NCI-H526 (cell line): ENCODE results near the gene FBH1.
A peak's percentile ranks its signal among the peaks of the same experiment; 100 is the strongest.
"Not testable (repeated sequence)": the region's sequence is repeated elsewhere in the genome, so short reads cannot be mapped to it uniquely, and the experiment has no call there.

Experiments
- DNase-seq, 2 experiments: peaks; one replicate each; lab custom pipeline; 2025; lab: John Stamatoyannopoulos, UW

Gene FBH1

GRCh38 chr10:5941579-5941978 lies 51.5 kb downstream of the FBH1 start:
- no peak for DNase-seq

- no peak for DNase-seq
These were observed 52.0 kb downstream of the FBH1 start for GRCh38 chr10:5942001-5942400.

- no peak for DNase-seq
These were observed 52.4 kb downstream of the FBH1 start for GRCh38 chr10:5942474-5942873.

- peak in 1 of 2 experiments; percentile 9 for DNase-seq
These were observed 53.5 kb downstream of the FBH1 start for GRCh38 chr10:5943536-5943935.

- DNase-seq, result no peak
These were observed 54.5 kb downstream of the FBH1 start for GRCh38 chr10:5944389-5945189.

- DNase-seq, result no peak
These were observed 55.1 kb downstream of the FBH1 start for GRCh38 chr10:5945190-5945509.

GRCh38 chr10:5945561-5946418 lies 55.7 kb downstream of the FBH1 start:
- DNase-seq, result no peak

GRCh38 chr10:5946419-5946775 lies 56.4 kb downstream of the FBH1 start:
- not testable (repeated sequence) for DNase-seq

GRCh38 chr10:5946786-5947185 lies 56.7 kb downstream of the FBH1 start:
- DNase-seq, result no peak

- DNase-seq, result no peak
These were observed 57.6 kb downstream of the FBH1 start for GRCh38 chr10:5947471-5948207.

- DNase-seq, result no peak
These were observed 58.2 kb downstream of the FBH1 start for GRCh38 chr10:5948208-5948585.

- peak in 1 of 2 experiments; percentile 40 for DNase-seq
These were observed 59.1 kb downstream of the FBH1 start for GRCh38 chr10:5949009-5949759.

- DNase-seq, result no peak
These were observed 61.2 kb downstream of the FBH1 start for GRCh38 chr10:5951167-5951711.

- DNase-seq, result no peak
These were observed 61.8 kb downstream of the FBH1 start for GRCh38 chr10:5951721-5952407.

GRCh38 chr10:5952731-5953385 lies 62.8 kb downstream of the FBH1 start:
- no peak for DNase-seq

- no peak for DNase-seq
These were observed 63.6 kb downstream of the FBH1 start for GRCh38 chr10:5953676-5954075.

- no peak for DNase-seq
These were observed 66.3 kb downstream of the FBH1 start for GRCh38 chr10:5956146-5956936.

- no peak for DNase-seq
These were observed 68.0 kb downstream of the FBH1 start for GRCh38 chr10:5958077-5958476.

- no peak for DNase-seq
These were observed 68.6 kb downstream of the FBH1 start for GRCh38 chr10:5958675-5959074.

- DNase-seq, result no peak
These were observed 69.1 kb downstream of the FBH1 start for GRCh38 chr10:5959142-5959541.
